ENCODE results near the gene HIGD2A.

The HIGD2A gene

DNA sequence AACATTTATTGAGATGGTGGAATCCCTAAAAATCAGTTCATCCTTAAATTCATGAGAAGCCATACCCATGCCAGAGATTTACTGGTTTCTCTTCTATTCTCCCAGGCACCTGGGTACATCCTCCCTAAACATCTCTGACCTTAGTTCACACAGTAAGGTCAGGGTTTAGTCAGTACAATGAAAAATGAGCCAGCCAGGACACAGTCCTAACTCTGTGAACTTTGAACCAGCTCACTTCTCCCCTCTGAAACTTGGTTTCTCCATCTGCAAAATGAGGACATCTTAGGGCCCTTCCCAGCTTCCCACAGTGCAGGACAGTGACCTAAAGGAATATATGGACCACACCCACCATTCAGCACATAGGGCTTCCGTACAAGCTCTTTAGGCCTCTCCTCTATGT, 2.1 kb upstream of the HIGD2A start:
- Histone ChIP-seq H3K23ac (ENCODE audit: low read length in 2 of 2) (peak overlapping the region in 1 of 2 experiments; percentile 14), H3K4ac (ENCODE audit: low read depth in 1 of 2, low read length in 2 of 2) (no peak overlapping the region), H3K18ac (ENCODE audit: low read depth in 1 of 2, low read length in 2 of 2) (no peak overlapping the region), H3K9me3 (ENCODE audit: control insufficient read depth, low read length) (no peaks in the 10 kb centered on the region), H3K27me3 (ENCODE audit: control insufficient read depth in 1 of 2, insufficient read depth in 1 of 2, low read length in 2 of 2) (no peaks in the 10 kb centered on the region), H3K4me2 (ENCODE audit: low read length, poor library complexity, severe bottlenecking) (no peak overlapping the region), H3K79me1 (replicated peaks; ENCODE audit: low read length, poor library complexity, severe bottlenecking) (peaks cover 44% of the 10 kb centered on the region), H4K8ac (ENCODE audit: low read length) (no peak overlapping the region), H3K9ac (ENCODE audit: low read length) (peak overlapping the region; percentile 94), H2BK5ac (ENCODE audit: low read depth, low read length, poor library complexity, severe bottlenecking) (no peak overlapping the region), H2BK120ac (ENCODE audit: low read depth, low read length) (no peak overlapping the region), H3K14ac (ENCODE audit: low read length in 2 of 2) (no peak overlapping the region), H3K4me3 (ENCODE audit: insufficient read depth in 1 of 2, low read depth in 1 of 2, low read length in 2 of 2) (peak overlapping the region in 1 of 2 experiments; percentile 98), H2AFZ (ENCODE audit: low read depth, low read length) (no peak overlapping the region), H4K91ac (ENCODE audit: low read length) (no peak overlapping the region), H3K36me3 (ENCODE audit: control insufficient read depth in 1 of 2, insufficient read depth in 2 of 2, low read depth in 1 of 2, low read length in 2 of 2) (peaks cover 52 to 63% of the 10 kb centered on the region in 2 experiments), H3K27ac (ENCODE audit: low read length, poor library complexity, severe bottlenecking) (no peak overlapping the region), H2BK15ac (ENCODE audit: low read depth, poor library complexity, severe bottlenecking) (no peak overlapping the region), H2BK12ac (ENCODE audit: low read length in 2 of 2) (no peak overlapping the region), H2AK5ac (ENCODE audit: low read length, severe bottlenecking) (no peak overlapping the region), H3K4me1 (ENCODE audit: control insufficient read depth, insufficient read depth, low read depth, low read length) (peaks cover 5% of the 10 kb centered on the region)
- WGBS: no CpG with 5 or more reads among the region's 1 CpG
- no peak for DNase-seq

GRCh38 chr5:176387384-176387925, 1.1 kb upstream of the HIGD2A start:
- Histone ChIP-seq H3K27ac (ENCODE audit: low read length, poor library complexity, severe bottlenecking) (no peak overlapping the region), H3K4ac (ENCODE audit: low read depth in 1 of 2, low read length in 2 of 2) (no peak overlapping the region), H3K79me1 (replicated peaks; ENCODE audit: low read length, poor library complexity, severe bottlenecking) (peaks cover 46% of the 10 kb centered on the region), H2BK5ac (ENCODE audit: low read depth, low read length, poor library complexity, severe bottlenecking) (no peak overlapping the region), H3K4me2 (ENCODE audit: low read length, poor library complexity, severe bottlenecking) (peak overlapping the region; percentile 86), H3K36me3 (ENCODE audit: control insufficient read depth in 1 of 2, insufficient read depth in 2 of 2, low read depth in 1 of 2, low read length in 2 of 2) (peaks cover 53 to 63% of the 10 kb centered on the region in 2 experiments), H3K9ac (ENCODE audit: low read length) (peak overlapping the region; percentile 94), H3K9me3 (ENCODE audit: control insufficient read depth, low read length) (no peaks in the 10 kb centered on the region), H3K18ac (ENCODE audit: low read depth in 1 of 2, low read length in 2 of 2) (no peak overlapping the region), H2AK5ac (ENCODE audit: low read length, severe bottlenecking) (no peak overlapping the region), H4K91ac (ENCODE audit: low read length) (no peak overlapping the region), H2AFZ (ENCODE audit: low read depth, low read length) (no peak overlapping the region), H2BK120ac (ENCODE audit: low read depth, low read length) (no peak overlapping the region), H3K23ac (ENCODE audit: low read length in 2 of 2) (no peak overlapping the region), H3K4me1 (ENCODE audit: control insufficient read depth, insufficient read depth, low read depth, low read length) (peaks cover 5% of the 10 kb centered on the region), H3K27me3 (ENCODE audit: control insufficient read depth in 1 of 2, insufficient read depth in 1 of 2, low read length in 2 of 2) (no peaks in the 10 kb centered on the region), H2BK15ac (ENCODE audit: low read depth, poor library complexity, severe bottlenecking) (no peak overlapping the region), H4K8ac (ENCODE audit: low read length) (no peak overlapping the region), H3K4me3 (ENCODE audit: insufficient read depth in 1 of 2, low read depth in 1 of 2, low read length in 2 of 2) (peak overlapping the region; percentile 35 to 98), H2BK12ac (ENCODE audit: low read length in 2 of 2) (no peak overlapping the region), H3K14ac (ENCODE audit: low read length in 2 of 2) (no peak overlapping the region)
- WGBS: 32% methylated on average over 6 of the region's 8 CpGs
- DNase-seq: peak; percentile 18

GRCh38 chr5:176388003-176388443, 528 bp upstream of the HIGD2A start:
- Histone ChIP-seq H3K14ac (ENCODE audit: low read length in 2 of 2) (peak overlapping the region in 1 of 2 experiments; percentile 50), H3K27ac (ENCODE audit: low read length, poor library complexity, severe bottlenecking) (peak overlapping the region; percentile 16), H2BK15ac (ENCODE audit: low read depth, poor library complexity, severe bottlenecking) (no peak overlapping the region), H3K36me3 (ENCODE audit: control insufficient read depth in 1 of 2, insufficient read depth in 2 of 2, low read depth in 1 of 2, low read length in 2 of 2) (peaks cover 54 to 63% of the 10 kb centered on the region in 2 experiments), H3K9me3 (ENCODE audit: control insufficient read depth, low read length) (no peaks in the 10 kb centered on the region), H3K4me3 (ENCODE audit: insufficient read depth in 1 of 2, low read depth in 1 of 2, low read length in 2 of 2) (peak overlapping the region; percentile 67 to 98), H2BK5ac (ENCODE audit: low read depth, low read length, poor library complexity, severe bottlenecking) (no peak overlapping the region), H3K27me3 (ENCODE audit: control insufficient read depth in 1 of 2, insufficient read depth in 1 of 2, low read length in 2 of 2) (no peaks in the 10 kb centered on the region), H2BK12ac (ENCODE audit: low read length in 2 of 2) (peak overlapping the region in 1 of 2 experiments; percentile 1), H3K4me2 (ENCODE audit: low read length, poor library complexity, severe bottlenecking) (peak overlapping the region; percentile 86), H2BK120ac (ENCODE audit: low read depth, low read length) (no peak overlapping the region), H3K4ac (ENCODE audit: low read depth in 1 of 2, low read length in 2 of 2) (peak overlapping the region in 1 of 2 experiments; percentile 33), H4K91ac (ENCODE audit: low read length) (no peak overlapping the region), H3K23ac (ENCODE audit: low read length in 2 of 2) (peak overlapping the region in 1 of 2 experiments; percentile 2), H2AK5ac (ENCODE audit: low read length, severe bottlenecking) (no peak overlapping the region), H3K4me1 (ENCODE audit: control insufficient read depth, insufficient read depth, low read depth, low read length) (peaks cover 5% of the 10 kb centered on the region), H3K18ac (ENCODE audit: low read depth in 1 of 2, low read length in 2 of 2) (peak overlapping the region in 1 of 2 experiments; percentile 22), H4K8ac (ENCODE audit: low read length) (peak overlapping the region; percentile 2), H3K9ac (ENCODE audit: low read length) (peak overlapping the region; percentile 94), H3K79me1 (replicated peaks; ENCODE audit: low read length, poor library complexity, severe bottlenecking) (peaks cover 42% of the 10 kb centered on the region), H2AFZ (ENCODE audit: low read depth, low read length) (peak overlapping the region; percentile 83)
- under 1% methylated on average over 29 of the region's 29 CpGs for WGBS
- DNase-seq: peak; percentile 62

- Histone ChIP-seq H2BK120ac (ENCODE audit: low read depth, low read length) (peak overlapping the region; percentile 64), H4K8ac (ENCODE audit: low read length) (peak overlapping the region; percentile 95), H3K9me3 (ENCODE audit: control insufficient read depth, low read length) (no peaks in the 10 kb centered on the region), H3K9ac (ENCODE audit: low read length) (peak overlapping the region; percentile 94), H3K79me1 (replicated peaks; ENCODE audit: low read length, poor library complexity, severe bottlenecking) (peaks cover 31% of the 10 kb centered on the region), H3K4me3 (ENCODE audit: insufficient read depth in 1 of 2, low read depth in 1 of 2, low read length in 2 of 2) (peak overlapping the region; percentile 84 to 98), H2BK5ac (ENCODE audit: low read depth, low read length, poor library complexity, severe bottlenecking) (peak overlapping the region; percentile 79), H3K4ac (ENCODE audit: low read depth in 1 of 2, low read length in 2 of 2) (peak overlapping the region; percentile 77), H2BK15ac (ENCODE audit: low read depth, poor library complexity, severe bottlenecking) (peak overlapping the region; percentile 12), H3K27me3 (ENCODE audit: control insufficient read depth in 1 of 2, insufficient read depth in 1 of 2, low read length in 2 of 2) (no peaks in the 10 kb centered on the region), H2AFZ (ENCODE audit: low read depth, low read length) (peak overlapping the region; percentile 66), H3K4me2 (ENCODE audit: low read length, poor library complexity, severe bottlenecking) (peak overlapping the region; percentile 81), H4K91ac (ENCODE audit: low read length) (peak overlapping the region; percentile 92), H3K27ac (ENCODE audit: low read length, poor library complexity, severe bottlenecking) (peak overlapping the region; percentile 93), H3K23ac (ENCODE audit: low read length in 2 of 2) (peak overlapping the region in 1 of 2 experiments; percentile 87), H3K14ac (ENCODE audit: low read length in 2 of 2) (peak overlapping the region in 1 of 2 experiments; percentile 73), H2BK12ac (ENCODE audit: low read length in 2 of 2) (peak overlapping the region in 1 of 2 experiments; percentile 11), H2AK5ac (ENCODE audit: low read length, severe bottlenecking) (peak overlapping the region; percentile 51), H3K36me3 (ENCODE audit: control insufficient read depth in 1 of 2, insufficient read depth in 2 of 2, low read depth in 1 of 2, low read length in 2 of 2) (peaks cover 51 to 60% of the 10 kb centered on the region in 2 experiments), H3K4me1 (ENCODE audit: control insufficient read depth, insufficient read depth, low read depth, low read length) (peaks cover 5% of the 10 kb centered on the region), H3K18ac (ENCODE audit: low read depth in 1 of 2, low read length in 2 of 2) (peak overlapping the region; percentile 90 to 94)
- no peak for DNase-seq
- WGBS: 35% methylated on average over 36 of the region's 41 CpGs
Measured at GRCh38 chr5:176389135-176390123, 878 bp downstream of the HIGD2A start.

Data from mesenchymal stem cell (in vitro differentiated cells and primary cell).